ENCODE data around the gene UBE2QL1.

UBE2QL1 gene

DNA sequence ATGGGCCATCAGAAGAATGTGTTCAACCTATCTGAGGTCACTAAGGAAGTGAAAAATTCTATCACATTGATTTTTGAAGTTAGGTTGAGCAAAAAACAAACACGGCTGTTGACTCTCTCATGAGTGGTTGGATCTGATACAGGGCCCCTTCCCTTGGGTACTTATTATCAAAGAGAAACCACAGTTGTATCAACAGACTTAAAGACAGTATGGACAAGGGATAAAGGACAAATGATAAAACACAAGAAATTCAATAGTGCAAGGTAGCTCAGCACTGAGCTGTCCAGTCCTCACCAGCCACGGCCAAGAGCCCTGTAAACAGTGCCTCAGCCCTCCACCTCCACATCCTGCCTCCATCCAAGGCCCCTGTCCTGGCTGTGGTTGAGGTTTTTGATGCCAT, 86.9 kb downstream of the UBE2QL1 start:
- DNase-seq (ENCODE audit: low read depth): no peak

DNA sequence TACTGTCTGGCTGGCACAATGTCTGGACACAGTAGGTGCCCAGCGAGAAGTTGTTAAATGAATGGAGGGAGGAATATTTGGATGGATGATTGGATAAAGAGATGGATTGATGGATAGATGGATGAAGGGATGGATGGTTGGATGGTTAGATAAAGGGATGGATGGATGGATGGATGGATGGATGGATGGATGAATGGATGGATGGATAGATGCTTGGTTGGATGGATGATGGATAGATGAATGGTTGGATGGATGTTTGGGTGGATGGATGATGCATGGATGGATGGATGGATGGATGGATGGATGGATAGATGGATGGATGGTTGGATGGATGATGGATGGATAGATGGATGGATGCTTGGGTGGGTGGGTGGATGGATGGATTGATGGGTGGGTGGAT, 90.4 kb downstream of the UBE2QL1 start:
- DNase-seq (ENCODE audit: low read depth): no peak

GRCh38 chr5:6540111-6540827, 91.6 kb downstream of the UBE2QL1 start:
- no peak for DNase-seq (ENCODE audit: low read depth)

- DNase-seq (ENCODE audit: low read depth): no peak
Observed at GRCh38 chr5:6541256-6542013, 92.8 kb downstream of the UBE2QL1 start.

DNA sequence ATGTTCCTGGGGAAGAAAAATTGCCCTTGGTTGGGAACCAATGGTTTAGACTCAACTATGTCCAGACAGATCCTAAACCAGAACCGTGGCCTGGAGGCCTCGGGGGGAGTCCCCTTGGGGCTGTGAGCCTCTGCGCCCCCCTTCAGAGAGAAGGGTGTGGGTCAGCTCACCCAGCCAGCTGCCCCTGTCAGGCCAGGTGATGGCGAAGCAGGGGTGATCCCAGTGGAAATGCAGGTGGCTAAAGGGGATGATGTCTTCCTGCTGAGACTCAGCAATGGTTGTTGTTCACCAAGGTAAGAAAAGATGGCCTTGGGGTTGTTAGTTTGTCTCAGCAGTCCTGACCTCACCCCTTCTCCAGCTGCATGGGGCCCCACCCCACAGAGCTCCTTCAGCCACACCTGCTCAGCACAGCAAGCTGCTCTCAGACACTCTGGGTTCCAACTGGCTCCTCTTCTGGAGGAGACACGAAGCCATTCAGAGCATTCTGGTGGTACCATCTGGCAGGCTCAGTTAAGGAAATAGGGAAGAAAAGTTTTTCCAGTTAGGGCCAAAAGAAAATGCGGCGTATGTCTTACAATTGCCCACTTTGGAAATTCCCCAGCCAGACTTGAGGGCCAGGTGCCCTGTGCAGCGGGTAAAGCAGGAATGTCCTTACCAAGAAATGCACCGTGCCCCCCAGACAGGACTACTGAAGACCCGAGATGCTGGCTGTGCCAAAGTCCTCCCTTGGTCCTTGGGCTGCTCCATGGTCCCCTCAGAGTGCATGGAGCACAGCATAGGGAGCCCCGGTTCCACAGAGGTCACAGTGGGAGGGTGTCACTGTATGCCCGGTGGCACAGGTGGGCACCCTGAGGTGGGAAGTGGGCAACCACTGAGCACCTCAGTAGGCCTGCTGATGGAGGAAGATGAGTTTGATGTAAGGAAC, 94.0 kb downstream of the UBE2QL1 start:
- DNase-seq (ENCODE audit: low read depth): no peak

DNA sequence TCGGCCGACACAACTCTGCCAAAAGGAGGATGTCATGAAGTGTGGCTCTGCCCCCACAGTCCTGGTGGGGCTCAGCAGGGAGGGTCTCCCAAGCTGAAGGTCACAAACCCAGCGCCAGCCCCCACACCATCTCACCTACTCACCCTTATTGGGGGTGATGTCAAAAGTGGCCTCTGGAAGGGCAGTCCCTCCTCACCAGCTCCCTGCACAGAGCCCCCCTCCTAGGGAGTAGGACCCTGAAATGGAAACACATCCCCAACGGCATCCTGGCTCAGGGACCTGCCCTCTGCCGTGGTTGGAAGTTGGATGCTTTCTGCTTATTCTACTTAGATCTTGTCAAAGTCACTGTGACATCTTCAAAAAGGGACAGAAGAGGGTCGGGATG, 94.7 kb downstream of the UBE2QL1 start:
- no peak for DNase-seq (ENCODE audit: low read depth)

DNA sequence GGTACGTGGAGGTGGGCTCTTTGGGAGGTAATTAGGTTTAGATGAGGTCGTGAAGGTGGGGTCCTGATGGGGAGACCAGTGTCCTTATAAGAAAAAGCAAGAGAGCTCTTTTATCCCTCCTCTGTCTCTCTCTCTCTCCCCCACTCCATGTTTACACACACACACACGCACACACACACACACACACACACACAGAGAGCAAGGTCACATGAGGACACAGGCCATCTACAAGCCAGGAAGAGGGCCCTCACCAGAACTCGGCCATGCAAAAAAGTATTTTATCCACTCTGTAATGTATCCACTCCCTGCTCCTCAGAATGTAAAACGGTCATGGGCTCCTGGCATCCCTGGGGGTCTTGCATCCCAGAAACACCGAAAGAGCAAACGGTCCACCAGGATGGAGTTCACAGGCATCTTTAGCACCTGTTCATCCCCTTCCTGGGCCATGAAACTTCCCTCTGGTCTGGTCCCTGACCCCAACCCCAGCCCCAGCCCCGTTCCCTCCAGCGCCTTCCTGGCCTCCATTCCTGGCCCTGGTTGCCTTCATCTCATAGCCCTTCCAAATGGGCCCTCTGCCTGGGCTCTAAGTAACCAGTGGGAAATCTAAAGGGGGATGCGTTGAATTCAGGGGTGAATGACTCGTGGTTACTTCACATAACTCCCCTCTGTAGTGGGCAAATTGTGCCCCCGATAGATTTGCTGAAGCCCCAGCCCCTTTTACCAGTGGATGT, 95.3 kb downstream of the UBE2QL1 start:
- no peak for DNase-seq (ENCODE audit: low read depth)
